ENCODE measurements around the gene PCSK6. TPM values are rescaled to one million over a fixed set of nuclear protein-coding genes. Genes with fewer than 3 reads are reported as not detected.

The PCSK6 gene
- total RNA-seq, 1 experiment from 2014 or later: 3.7 TPM

DNA sequence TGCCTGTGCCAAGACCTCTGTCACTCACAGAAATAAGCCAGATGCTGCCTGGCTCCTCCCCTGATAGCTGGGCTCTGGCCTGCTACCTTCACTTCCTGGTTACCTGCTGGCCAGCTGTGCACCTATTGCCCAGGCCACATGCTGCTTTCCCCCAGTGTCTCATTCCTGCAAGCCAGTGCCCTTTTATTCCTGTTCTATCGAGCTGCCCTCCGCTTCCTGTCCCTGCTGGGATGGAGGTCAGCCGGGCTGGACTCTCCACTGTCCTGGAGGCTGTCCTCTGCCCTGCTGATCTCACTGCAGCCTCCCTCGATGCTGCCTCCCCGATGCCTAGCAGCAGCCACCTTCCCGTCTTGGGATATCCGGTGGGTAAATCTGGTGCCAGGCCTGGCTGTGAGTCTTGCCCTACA, 157.4 kb downstream of the PCSK6 start:
- CTCF ChIA-PET: no interaction called here
- H3K27me3 ChIP-seq (ENCODE audit: low read length): peaks cover 31% of the 10 kb centered on the region
- no peaks in the 10 kb centered on the region for H4K20me1 ChIP-seq (ENCODE audit: low read length)
- no peaks in the 10 kb centered on the region for H3F3A ChIP-seq (ENCODE audit: low read length, unreplicated experiment)
- ATAC-seq: no peak
- DNase-seq: no peak
- no peak overlapping the region for H3K4me3 ChIP-seq (ENCODE audit: low read length)
- intact Hi-C loops (cut with micrococcal nuclease): no loop called here
- TF ChIP-seq EZH2 (IDR thresholded peaks at IDR 0.05; ENCODE audit: low read length, unreplicated experiment): no peak
- no peak for TF ChIP-seq EZH2phosphoT487 (IDR thresholded peaks at IDR 0.05; ENCODE audit: borderline replicate concordance, low read length)
- TF ChIP-seq, protein P1, sequence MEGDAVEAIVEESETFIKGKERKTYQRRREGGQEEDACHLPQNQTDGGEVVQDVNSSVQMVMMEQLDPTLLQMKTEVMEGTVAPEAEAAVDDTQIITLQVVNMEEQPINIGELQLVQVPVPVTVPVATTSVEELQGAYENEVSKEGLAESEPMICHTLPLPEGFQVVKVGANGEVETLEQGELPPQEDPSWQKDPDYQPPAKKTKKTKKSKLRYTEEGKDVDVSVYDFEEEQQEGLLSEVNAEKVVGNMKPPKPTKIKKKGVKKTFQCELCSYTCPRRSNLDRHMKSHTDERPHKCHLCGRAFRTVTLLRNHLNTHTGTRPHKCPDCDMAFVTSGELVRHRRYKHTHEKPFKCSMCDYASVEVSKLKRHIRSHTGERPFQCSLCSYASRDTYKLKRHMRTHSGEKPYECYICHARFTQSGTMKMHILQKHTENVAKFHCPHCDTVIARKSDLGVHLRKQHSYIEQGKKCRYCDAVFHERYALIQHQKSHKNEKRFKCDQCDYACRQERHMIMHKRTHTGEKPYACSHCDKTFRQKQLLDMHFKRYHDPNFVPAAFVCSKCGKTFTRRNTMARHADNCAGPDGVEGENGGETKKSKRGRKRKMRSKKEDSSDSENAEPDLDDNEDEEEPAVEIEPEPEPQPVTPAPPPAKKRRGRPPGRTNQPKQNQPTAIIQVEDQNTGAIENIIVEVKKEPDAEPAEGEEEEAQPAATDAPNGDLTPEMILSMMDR (conservative IDR thresholded peaks at IDR 0.05; ENCODE audit: low read depth, low read length): no peak
- H3K4me2 ChIP-seq (ENCODE audit: low read length): no peak overlapping the region
- no peak overlapping the region for H2AFZ ChIP-seq (ENCODE audit: low read length)
- H3K9ac ChIP-seq (ENCODE audit: low read length): no peak overlapping the region
- H3K4me1 ChIP-seq (ENCODE audit: insufficient read depth, low read length): no peaks in the 10 kb centered on the region
- no peaks in the 10 kb centered on the region for H3K36me3 ChIP-seq (ENCODE audit: low read depth, low read length)
- no peaks in the 10 kb centered on the region for H3K9me2 ChIP-seq (replicated peaks; ENCODE audit: low read length)
- H3K27ac ChIP-seq (ENCODE audit: low read length): no peak overlapping the region
- POLR2A ChIA-PET (ENCODE audit: unreplicated experiment): no interaction called here
- H3K79me2 ChIP-seq (ENCODE audit: low read length): no peaks in the 10 kb centered on the region
- H3K9me3 ChIP-seq (ENCODE audit: low read length): no peaks in the 10 kb centered on the region
- no TSS peak for BruUV-seq (replicated peaks)

DNA sequence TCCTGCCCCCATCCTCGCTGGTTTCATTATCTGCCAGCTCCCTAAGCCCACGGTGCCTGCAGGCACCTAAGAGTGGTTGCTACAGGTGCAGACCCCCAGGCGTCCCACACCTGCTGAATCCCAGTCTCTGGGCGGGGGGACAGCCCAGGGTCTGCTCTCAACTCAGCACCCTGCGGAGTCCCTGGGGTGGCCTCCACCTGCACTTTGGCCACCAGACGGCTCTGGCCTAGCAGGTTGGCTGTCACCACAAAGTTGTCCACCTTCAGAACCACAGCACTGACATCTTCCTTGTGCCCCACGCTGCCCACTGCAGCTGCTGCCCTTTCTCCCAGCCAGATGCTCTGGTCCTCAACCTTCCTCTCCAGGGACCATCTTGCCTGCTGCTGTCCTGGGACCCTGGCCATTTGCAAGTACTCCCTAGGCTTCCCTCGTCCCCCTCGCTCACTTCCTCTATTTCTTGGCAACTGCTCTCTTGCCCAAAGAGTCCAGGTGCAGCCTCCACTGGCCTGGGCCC, 159.6 kb downstream of the PCSK6 start:
- H3K4me3 ChIP-seq (ENCODE audit: low read length): no peak overlapping the region
- intact Hi-C loops (cut with micrococcal nuclease): no loop called here
- DNase-seq (no peak), ATAC-seq (no peak)
- TF ChIP-seq, protein P1 (conservative IDR thresholded peaks at IDR 0.05; ENCODE audit: low read depth, low read length): no peak
- no TSS peak for BruUV-seq (replicated peaks)
- ChIA-PET POLR2A (ENCODE audit: unreplicated experiment) (no interaction called here), CTCF (no interaction called here)
- H3K79me2 ChIP-seq (ENCODE audit: low read length): no peaks in the 10 kb centered on the region
- H3K9ac ChIP-seq (ENCODE audit: low read length): no peak overlapping the region
- no peaks in the 10 kb centered on the region for H3K4me1 ChIP-seq (ENCODE audit: insufficient read depth, low read length)
- no peaks in the 10 kb centered on the region for H4K20me1 ChIP-seq (ENCODE audit: low read length)
- no peaks in the 10 kb centered on the region for H3K36me3 ChIP-seq (ENCODE audit: low read depth, low read length)
- no peaks in the 10 kb centered on the region for H3F3A ChIP-seq (ENCODE audit: low read length, unreplicated experiment)
- H3K9me3 ChIP-seq (ENCODE audit: low read length): no peaks in the 10 kb centered on the region
- H3K27me3 ChIP-seq (ENCODE audit: low read length): peaks cover 38% of the 10 kb centered on the region
- H2AFZ ChIP-seq (ENCODE audit: low read length): no peak overlapping the region
- H3K27ac ChIP-seq (ENCODE audit: low read length): no peak overlapping the region
- no peak overlapping the region for H3K4me2 ChIP-seq (ENCODE audit: low read length)
- no peaks in the 10 kb centered on the region for H3K9me2 ChIP-seq (replicated peaks; ENCODE audit: low read length)

DNA sequence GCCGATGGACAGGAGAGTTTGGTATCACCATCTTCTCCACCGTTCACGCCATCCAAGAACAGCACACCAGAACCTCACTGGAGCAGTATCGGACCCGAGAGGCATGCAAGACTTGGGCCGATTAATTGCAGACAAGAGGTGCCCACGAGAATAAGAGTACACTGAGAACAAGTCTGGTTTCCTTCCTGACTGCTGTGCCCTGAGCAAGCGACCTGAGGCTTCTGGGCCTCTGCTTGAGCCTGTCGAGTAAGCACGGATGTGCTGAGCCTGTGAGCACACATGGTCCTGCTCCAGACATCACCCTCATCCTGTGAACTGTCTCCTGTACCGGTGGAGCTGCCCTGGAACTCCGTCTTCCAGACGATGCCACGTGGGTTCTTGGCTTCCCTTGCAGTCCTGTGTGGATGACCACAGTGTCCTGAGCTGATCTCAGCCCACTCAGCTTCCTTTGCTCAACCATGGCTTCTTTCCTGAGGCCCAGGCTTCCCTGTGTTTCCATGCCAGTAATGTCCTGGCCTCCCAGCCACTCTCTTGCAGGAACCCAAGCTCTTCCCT, 160.1 kb downstream of the PCSK6 start:
- Histone ChIP-seq H4K20me1 (ENCODE audit: low read length) (no peaks in the 10 kb centered on the region), H3K27ac (ENCODE audit: low read length) (no peak overlapping the region), H3K9ac (ENCODE audit: low read length) (no peak overlapping the region), H2AFZ (ENCODE audit: low read length) (no peak overlapping the region), H3K9me2 (replicated peaks; ENCODE audit: low read length) (no peaks in the 10 kb centered on the region), H3K79me2 (ENCODE audit: low read length) (no peaks in the 10 kb centered on the region), H3K4me2 (ENCODE audit: low read length) (no peak overlapping the region), H3K4me1 (ENCODE audit: insufficient read depth, low read length) (no peaks in the 10 kb centered on the region), H3K27me3 (ENCODE audit: low read length) (peaks cover 38% of the 10 kb centered on the region), H3K9me3 (ENCODE audit: low read length) (no peaks in the 10 kb centered on the region), H3K4me3 (ENCODE audit: low read length) (no peak overlapping the region), H3K36me3 (ENCODE audit: low read depth, low read length) (no peaks in the 10 kb centered on the region), H3F3A (ENCODE audit: low read length, unreplicated experiment) (no peaks in the 10 kb centered on the region)
- DNase-seq (no peak), ATAC-seq (no peak)
- TF ChIP-seq, protein P1 (conservative IDR thresholded peaks at IDR 0.05; ENCODE audit: low read depth, low read length): no peak
- no peak for TF ChIP-seq EZH2phosphoT487 (IDR thresholded peaks at IDR 0.05; ENCODE audit: borderline replicate concordance, low read length)
- TF ChIP-seq EZH2 (IDR thresholded peaks at IDR 0.05; ENCODE audit: low read length, unreplicated experiment): no peak
- ChIA-PET POLR2A (ENCODE audit: unreplicated experiment) (no interaction called here), CTCF (no interaction called here)
- no TSS peak for BruUV-seq (replicated peaks)
- intact Hi-C loops (cut with micrococcal nuclease): no loop called here

All from PC-3 (cell line).